ENCODE results near the gene IKZF3. TPM values are rescaled to one million over a fixed set of nuclear protein-coding genes. Genes with fewer than 3 reads are reported as not detected.
"Not testable (repeated sequence)": the region's sequence is repeated elsewhere in the genome, so short reads cannot be mapped to it uniquely, and the experiment has no call there.

Gene IKZF3
- total and polyA plus RNA-seq, 5 experiments from 2014 or later: 18.8 to 118 (median 59.2) TPM

- DNase-seq (no peak), ATAC-seq (no peak)
- Mint-ChIP-seq H3K9me3 (no peaks in the 10 kb centered on the region), H3K4me3 (peak overlapping the region in 2 of 10 donors; percentile 2 to 33), H3K4me1 (peaks cover 18 to 66% (median 63%) of the 10 kb centered on the region in 4 donors), H3K36me3 (peaks cover 0 to 25% (median 4%) of the 10 kb centered on the region in 3 donors), H3K27me3 (no peaks in the 10 kb centered on the region), H3K27ac (peak overlapping the region; percentile 56 to 85 (median 74))
- POLR2A ChIA-PET: interaction anchor here (0.6 kb wide), 1 partner anchor 1015 kb away, joined by 3 read pairs; no protein-coding TSS in a partner anchor
Measured at GRCh38 chr17:39854909-39855308, 9.2 kb downstream of the IKZF3 start.

DNA sequence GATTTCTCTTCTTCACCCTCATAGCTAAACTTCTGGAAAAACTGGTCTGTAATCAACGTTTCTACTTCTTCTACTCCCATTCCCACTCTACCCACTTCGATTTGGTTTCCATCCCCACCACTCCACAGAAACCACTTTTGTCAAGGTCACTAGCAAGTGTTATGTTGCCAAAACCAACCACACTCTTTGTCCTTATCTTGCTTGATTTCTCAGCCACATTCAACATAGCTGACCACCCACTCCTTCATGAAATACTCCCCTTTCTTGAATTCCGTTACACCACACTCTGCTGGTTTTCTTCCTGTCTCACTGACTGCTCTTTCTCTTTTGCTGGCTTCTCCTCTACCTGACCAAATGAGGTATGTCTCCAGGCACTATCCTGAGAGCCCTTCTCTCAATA, 11.9 kb downstream of the IKZF3 start:
- Mint-ChIP-seq H3K36me3 (peaks cover 0 to 29% (median 2%) of the 10 kb centered on the region in 3 donors), H3K27me3 (no peaks in the 10 kb centered on the region), H3K4me3 (peak overlapping the region; percentile 20 to 70 (median 44)), H3K9me3 (no peaks in the 10 kb centered on the region), H3K4me1 (peaks cover 28 to 70% (median 68%) of the 10 kb centered on the region in 4 donors), H3K27ac (peak overlapping the region; percentile 63 to 90 (median 86))
- POLR2A ChIA-PET: interaction anchor here (0.5 to 1.9 kb wide), 5 partner anchors 9 to 54 kb away, joined by 3 to 5 read pairs (median 3); no protein-coding TSS in a partner anchor
- DNase-seq: no peak
- ATAC-seq: peak; percentile 28 to 29

DNA sequence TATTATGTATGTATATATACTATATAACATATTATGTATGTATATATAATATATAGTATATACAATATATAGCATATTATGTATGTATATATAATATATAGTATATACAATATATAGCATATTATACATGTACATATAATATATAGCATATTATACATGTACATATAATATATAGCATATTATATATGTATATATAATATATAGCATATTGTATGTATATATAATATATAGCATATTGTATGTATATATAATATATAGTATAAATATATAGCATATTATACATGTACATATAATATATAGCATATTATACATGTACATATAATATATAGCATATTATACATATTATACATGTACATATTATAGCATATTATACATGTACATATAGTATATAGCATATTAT, 13.9 kb downstream of the IKZF3 start:
- ATAC-seq, POLR2A ChIA-PET, DNase-seq, H3K4me3 Mint-ChIP-seq, H3K9me3 Mint-ChIP-seq, H3K27me3 Mint-ChIP-seq, H3K27ac Mint-ChIP-seq: not testable (repeated sequence)
- H3K4me1 Mint-ChIP-seq: peaks cover 35 to 78% (median 74%) of the 10 kb centered on the region in 4 donors
- peaks cover 0 to 31% (median 2%) of the 10 kb centered on the region in 3 donors for H3K36me3 Mint-ChIP-seq

DNA sequence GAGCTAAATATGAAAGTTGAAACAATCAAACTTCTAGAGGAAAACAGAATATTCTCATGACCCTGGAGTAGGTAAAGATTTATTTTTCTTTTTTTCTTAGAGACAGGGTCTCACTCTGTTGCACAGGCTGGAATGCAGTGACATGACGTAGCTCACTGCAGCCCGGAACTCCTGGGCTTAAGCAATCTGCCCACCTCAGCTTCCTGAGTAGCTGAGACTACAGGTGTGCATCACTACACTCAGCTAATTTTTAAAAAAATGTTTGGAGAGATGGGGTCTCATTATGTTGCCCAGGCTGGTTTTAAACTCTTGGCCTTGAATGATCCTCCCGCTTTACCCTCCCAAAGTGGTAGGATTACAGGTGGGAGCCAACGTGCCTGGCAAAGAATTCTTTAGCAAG, 15.5 kb downstream of the IKZF3 start:
- peaks cover 0 to 30% (median 2%) of the 10 kb centered on the region in 3 donors for H3K36me3 Mint-ChIP-seq
- ATAC-seq: peak; percentile 73 to 91
- H3K27me3 Mint-ChIP-seq: no peaks in the 10 kb centered on the region
- H3K4me3 Mint-ChIP-seq: peak overlapping the region in 9 of 10 donors; percentile 16 to 78 (median 68)
- H3K9me3 Mint-ChIP-seq: no peaks in the 10 kb centered on the region
- DNase-seq: peak in 4 of 10 donors; percentile 24 to 39 (median 31)
- POLR2A ChIA-PET: interaction anchor here (0.5 to 2.4 kb wide), 8 partner anchors 12 to 94 kb away, joined by 3 to 8 read pairs (median 4); no protein-coding TSS in a partner anchor
- H3K27ac Mint-ChIP-seq: peak overlapping the region; percentile 85 to 94 (median 90)
- H3K4me1 Mint-ChIP-seq: peaks cover 37 to 82% (median 75%) of the 10 kb centered on the region in 4 donors

DNA sequence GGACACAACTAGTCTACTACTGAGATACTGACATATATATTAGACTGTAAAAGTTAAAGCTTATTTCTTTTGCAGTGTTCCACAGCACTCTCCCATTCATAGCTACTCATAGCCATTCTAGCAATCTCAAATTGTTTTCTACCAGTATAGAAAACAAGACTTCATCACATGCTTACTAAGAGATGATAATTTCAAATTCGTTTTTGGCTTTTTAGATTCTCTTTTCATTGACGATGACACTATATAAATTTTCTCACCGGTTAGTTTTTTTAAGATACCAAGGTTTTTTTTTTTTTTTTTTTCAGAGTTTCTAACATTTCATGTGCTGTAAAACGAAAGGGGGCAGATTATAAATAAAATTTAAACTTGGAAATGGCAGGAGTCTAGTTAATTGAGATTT, 17.9 kb downstream of the IKZF3 start:
- Mint-ChIP-seq H3K27ac (peak overlapping the region; percentile 29 to 95 (median 60)), H3K36me3 (peaks cover 0 to 33% (median 6%) of the 10 kb centered on the region in 3 donors), H3K4me1 (peaks cover 36 to 83% (median 75%) of the 10 kb centered on the region in 4 donors), H3K27me3 (no peaks in the 10 kb centered on the region), H3K4me3 (peak overlapping the region in 4 of 10 donors; percentile 19 to 55 (median 38)), H3K9me3 (no peaks in the 10 kb centered on the region)
- POLR2A ChIA-PET: interaction anchor here (0.6 to 1.7 kb wide), 6 partner anchors 17 to 87 kb away, joined by 3 to 5 read pairs (median 3); no protein-coding TSS in a partner anchor
- ATAC-seq: no peak
- no peak for DNase-seq

DNA sequence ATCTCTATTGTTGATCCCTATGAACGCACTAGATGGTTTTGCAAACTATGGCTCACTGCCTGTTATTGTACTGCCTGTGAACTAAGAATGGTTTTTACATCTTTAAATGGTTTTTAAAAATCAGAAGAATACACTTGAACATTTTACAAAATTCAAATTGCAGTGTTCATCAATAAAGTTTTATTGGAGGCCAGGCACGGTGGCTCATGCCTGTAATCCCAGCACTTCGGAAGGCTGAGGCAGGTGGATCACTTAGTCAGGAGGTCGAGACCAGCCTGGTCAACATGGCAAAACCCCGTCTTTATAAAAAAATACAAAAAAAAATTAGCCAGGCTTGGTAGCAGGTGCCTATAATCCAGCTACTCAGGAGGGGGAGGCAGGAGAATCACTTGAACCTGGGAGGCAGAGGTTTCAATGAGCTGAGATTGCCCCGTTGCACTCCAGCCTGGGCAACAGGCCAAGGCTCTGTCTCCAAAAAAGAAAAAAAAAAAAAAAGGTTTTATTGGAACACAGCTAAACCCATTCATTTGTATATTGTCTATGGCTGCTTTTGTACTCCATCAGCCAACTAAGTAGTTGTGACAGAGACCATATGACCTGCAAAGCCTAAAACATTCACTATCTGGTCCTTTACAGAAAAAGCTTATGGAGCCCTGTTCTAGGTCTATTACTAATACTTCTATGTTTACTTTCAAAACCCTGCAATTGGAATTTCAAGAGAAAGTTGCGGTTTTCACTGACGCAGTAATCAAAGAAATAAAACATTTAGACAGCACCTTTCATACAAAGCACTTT, 18.9 kb downstream of the IKZF3 start:
- H3K4me1 Mint-ChIP-seq: peaks cover 39 to 88% (median 80%) of the 10 kb centered on the region in 4 donors
- ATAC-seq (no peak), DNase-seq (no peak)
- no peaks in the 10 kb centered on the region for H3K27me3 Mint-ChIP-seq
- no peaks in the 10 kb centered on the region for H3K9me3 Mint-ChIP-seq
- peak overlapping the region; percentile 10 to 95 (median 86) for H3K27ac Mint-ChIP-seq
- POLR2A ChIA-PET: interaction anchor here (1.0 to 1.7 kb wide), 6 partner anchors 18 to 86 kb away, joined by 3 to 5 read pairs (median 3); no protein-coding TSS in a partner anchor
- H3K36me3 Mint-ChIP-seq: peaks cover 0 to 39% (median 5%) of the 10 kb centered on the region in 3 donors
- peak overlapping the region in 5 of 10 donors; percentile 14 to 81 (median 16) for H3K4me3 Mint-ChIP-seq

- Mint-ChIP-seq H3K27ac (peak overlapping the region; percentile 68 to 93 (median 86)), H3K4me1 (peaks cover 31 to 68% (median 66%) of the 10 kb centered on the region in 4 donors), H3K9me3 (peaks cover 3 to 18% (median 10%) of the 10 kb centered on the region in 9 donors), H3K27me3 (no peaks in the 10 kb centered on the region), H3K36me3 (peaks cover 15 to 46% (median 33%) of the 10 kb centered on the region in 3 donors), H3K4me3 (peak overlapping the region in 6 of 10 donors; percentile 24 to 49 (median 38))
- DNase-seq: no peak
- POLR2A ChIA-PET: interaction anchor here (0.6 kb wide), 1 partner anchor 22 kb away, joined by 3 read pairs; no protein-coding TSS in a partner anchor
- no peak for ATAC-seq
Measured at GRCh38 chr17:39841134-39841683, 22.9 kb downstream of the IKZF3 start.

DNA sequence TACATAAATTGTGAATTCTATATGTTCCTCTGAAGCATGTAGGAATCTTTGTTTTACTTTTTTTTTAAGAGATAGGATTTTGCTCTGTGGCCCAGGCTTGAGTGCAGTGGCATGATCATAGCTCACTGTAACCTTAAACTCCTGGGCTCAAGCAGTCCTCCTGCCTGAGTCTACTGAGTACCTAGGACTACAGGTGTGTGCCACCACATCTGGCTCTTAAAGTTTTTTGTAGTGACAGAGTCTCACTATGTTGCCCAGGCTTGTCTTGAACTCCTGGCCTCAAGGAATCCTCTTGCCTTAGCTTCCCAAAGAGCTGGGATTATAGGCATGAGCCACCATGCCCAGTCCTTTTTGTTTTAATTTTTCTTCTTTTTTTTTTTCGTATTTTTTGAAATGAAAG, 25.3 kb downstream of the IKZF3 start:
- ATAC-seq (no peak), DNase-seq (no peak)
- Mint-ChIP-seq H3K27ac (peak overlapping the region in 5 of 10 donors; percentile 46 to 77 (median 71)), H3K36me3 (peaks cover 25 to 57% (median 48%) of the 10 kb centered on the region in 3 donors), H3K4me1 (peaks cover 29 to 66% (median 61%) of the 10 kb centered on the region in 4 donors), H3K4me3 (no peak overlapping the region), H3K9me3 (peaks cover 3 to 23% (median 12%) of the 10 kb centered on the region in 9 donors), H3K27me3 (no peaks in the 10 kb centered on the region)
- POLR2A ChIA-PET: interaction anchor here (0.7 kb wide), 1 partner anchor 19 kb away, joined by 3 read pairs; no protein-coding TSS in a partner anchor

GRCh38 chr17:39838057-39838456, 26.1 kb downstream of the IKZF3 start:
- H3K4me1 Mint-ChIP-seq: peaks cover 32 to 63% (median 58%) of the 10 kb centered on the region in 4 donors
- no peak for DNase-seq
- H3K36me3 Mint-ChIP-seq: peaks cover 25 to 57% (median 50%) of the 10 kb centered on the region in 3 donors
- H3K27me3 Mint-ChIP-seq: no peaks in the 10 kb centered on the region
- no peak overlapping the region for H3K4me3 Mint-ChIP-seq
- no peak for ATAC-seq
- H3K27ac Mint-ChIP-seq: peak overlapping the region in 5 of 10 donors; percentile 8 to 77 (median 71)
- peaks cover 3 to 23% (median 12%) of the 10 kb centered on the region in 9 donors for H3K9me3 Mint-ChIP-seq
- POLR2A ChIA-PET: no interaction called here

GRCh38 chr17:39836117-39836516, 28.0 kb downstream of the IKZF3 start:
- Mint-ChIP-seq H3K9me3 (peaks cover 3 to 23% (median 12%) of the 10 kb centered on the region in 9 donors), H3K27me3 (no peaks in the 10 kb centered on the region), H3K4me3 (no peak overlapping the region), H3K4me1 (peaks cover 28 to 63% (median 52%) of the 10 kb centered on the region in 4 donors), H3K27ac (peak overlapping the region in 6 of 10 donors; percentile 9 to 85 (median 40)), H3K36me3 (peaks cover 25 to 59% (median 49%) of the 10 kb centered on the region in 3 donors)
- no peak for ATAC-seq
- POLR2A ChIA-PET: interaction anchor here (1.4 kb wide), 2 partner anchors 14 to 37 kb away, joined by 3 to 4 read pairs; no protein-coding TSS in a partner anchor
- no peak for DNase-seq

DNA sequence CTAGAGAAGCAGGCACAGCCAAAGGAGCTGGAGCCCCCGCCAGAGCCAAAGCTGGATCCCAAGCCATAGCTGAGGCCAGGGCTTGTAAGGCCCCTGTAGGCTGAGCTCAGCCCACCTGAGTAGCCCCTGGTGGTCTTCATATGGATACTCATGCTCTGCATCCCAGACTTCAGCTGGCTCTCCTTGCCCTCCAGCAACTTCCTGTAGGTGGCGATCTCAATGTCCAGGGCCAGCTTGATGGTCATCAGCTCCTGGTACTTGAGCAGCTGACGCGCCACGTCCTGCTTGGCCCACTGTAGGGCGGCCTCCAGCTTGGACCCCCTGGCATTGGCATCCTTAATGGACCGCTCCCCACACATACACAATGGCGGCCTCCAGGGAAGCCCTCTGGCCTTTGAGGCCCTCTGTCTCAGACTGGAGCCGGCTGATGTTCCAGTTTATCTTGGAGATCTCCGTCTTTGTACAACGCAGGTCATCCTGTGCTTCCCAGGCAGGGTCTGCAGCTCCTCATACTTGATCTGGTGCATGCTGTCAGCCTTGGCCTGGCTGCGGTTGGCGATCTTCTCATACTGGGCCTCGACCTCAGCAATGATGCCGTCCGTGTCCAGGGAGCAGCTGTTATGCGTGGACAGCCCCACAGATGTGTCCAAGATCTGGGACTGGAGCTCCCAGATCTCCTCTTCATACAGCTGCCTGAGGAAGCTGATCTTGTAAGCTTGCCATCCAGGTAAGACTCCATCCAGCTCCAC, 28.9 kb downstream of the IKZF3 start:
- no peaks in the 10 kb centered on the region for H3K27me3 Mint-ChIP-seq
- ATAC-seq (no peak), DNase-seq (no peak)
- peak overlapping the region in 5 of 10 donors; percentile 64 to 85 (median 84) for H3K27ac Mint-ChIP-seq
- peaks cover 25 to 60% (median 51%) of the 10 kb centered on the region in 4 donors for H3K4me1 Mint-ChIP-seq
- no peak overlapping the region for H3K4me3 Mint-ChIP-seq
- POLR2A ChIA-PET: interaction anchor here (1.2 to 1.8 kb wide), 4 partner anchors 13 to 80 kb away, joined by 3 to 8 read pairs (median 4); no protein-coding TSS in a partner anchor
- peaks cover 25 to 58% (median 50%) of the 10 kb centered on the region in 3 donors for H3K36me3 Mint-ChIP-seq
- H3K9me3 Mint-ChIP-seq: peaks cover 3 to 23% (median 12%) of the 10 kb centered on the region in 9 donors

Data from naive thymus-derived CD8-positive, alpha-beta T cell (primary cell).